ENCODE measurements around the gene MEIOB.
A peak's percentile ranks its signal among the peaks of the same experiment; 100 is the strongest.

The MEIOB gene

DNA sequence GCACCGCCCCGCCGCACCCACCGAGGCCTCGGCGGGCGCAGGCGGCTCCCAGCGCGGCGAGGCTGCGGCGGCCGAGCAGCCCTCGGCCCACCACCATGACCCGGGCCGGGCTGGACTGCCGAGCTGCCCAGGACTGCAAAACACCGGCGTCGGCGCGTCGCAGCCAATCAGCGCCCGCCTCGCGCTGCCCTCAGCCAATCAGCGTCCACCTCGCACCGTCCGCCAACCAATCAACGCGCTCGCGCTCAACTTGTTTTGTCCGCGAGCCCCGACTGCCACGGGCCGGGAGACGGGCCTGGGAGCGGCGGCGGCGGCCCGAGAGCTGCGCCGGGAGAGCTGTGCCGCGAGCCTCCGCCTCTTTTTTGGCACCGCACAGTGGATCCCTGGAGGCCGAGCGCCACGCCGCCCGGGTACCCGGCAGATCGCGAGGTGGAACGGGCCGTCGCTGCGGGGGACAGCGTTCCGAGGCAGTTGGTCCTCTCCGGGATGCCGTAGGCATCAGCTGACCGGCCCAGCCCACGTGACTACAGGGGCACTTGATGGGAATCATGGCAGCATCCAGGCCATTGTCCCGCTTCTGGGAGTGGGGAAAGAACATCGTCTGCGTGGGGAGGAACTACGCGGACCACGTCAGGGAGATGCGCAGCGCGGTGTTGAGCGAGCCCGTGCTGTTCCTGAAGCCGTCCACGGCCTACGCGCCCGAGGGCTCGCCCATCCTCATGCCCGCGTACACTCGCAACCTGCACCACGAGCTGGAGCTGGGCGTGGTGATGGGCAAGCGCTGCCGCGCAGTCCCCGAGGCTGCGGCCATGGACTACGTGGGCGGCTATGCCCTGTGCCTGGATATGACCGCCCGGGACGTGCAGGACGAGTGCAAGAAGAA lies 45.0 kb downstream of the MEIOB start, which contains the start of the genes FAHD1 and HAGH:
Gene FAHD1 (plus strand): TSS at position 516 of the 883 bp plus-strand sequence. CDS start 33 bp downstream, at position 549.
Gene HAGH (minus strand): TSS at position 135 of the 883 bp plus-strand sequence. CDS start 38 bp downstream, at position 97.
- peak; percentile 96 for DNase-seq

GRCh38 chr16:1825864-1826690 lies 45.9 kb downstream of the MEIOB start:
- peak; percentile 88 for DNase-seq

GRCh38 chr16:1825381-1825863 lies 46.5 kb downstream of the MEIOB start:
- DNase-seq: no peak

DNA sequence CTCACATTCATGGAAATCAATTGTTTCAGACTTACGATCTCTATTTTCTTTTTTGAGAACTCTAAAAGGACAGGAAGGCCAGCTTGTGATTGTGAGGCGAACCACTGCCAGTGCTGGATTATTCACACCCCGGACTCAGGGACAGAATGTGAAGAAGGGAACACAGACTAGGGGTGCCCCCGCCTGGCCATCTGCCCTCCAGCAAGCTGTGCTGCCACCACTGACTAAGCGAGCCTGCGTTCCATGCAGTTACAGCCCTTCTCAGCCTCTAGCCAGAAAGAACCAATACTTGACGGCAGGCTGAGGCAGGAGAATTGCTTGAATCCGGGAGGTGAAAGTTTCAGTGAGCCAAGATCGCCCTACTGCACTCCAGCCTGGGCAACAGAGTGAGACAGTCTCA lies 48.1 kb downstream of the MEIOB start:
- peak; percentile 63 for DNase-seq

GRCh38 chr16:1822801-1823200 lies 49.2 kb downstream of the MEIOB start:
- no peak for DNase-seq

DNA sequence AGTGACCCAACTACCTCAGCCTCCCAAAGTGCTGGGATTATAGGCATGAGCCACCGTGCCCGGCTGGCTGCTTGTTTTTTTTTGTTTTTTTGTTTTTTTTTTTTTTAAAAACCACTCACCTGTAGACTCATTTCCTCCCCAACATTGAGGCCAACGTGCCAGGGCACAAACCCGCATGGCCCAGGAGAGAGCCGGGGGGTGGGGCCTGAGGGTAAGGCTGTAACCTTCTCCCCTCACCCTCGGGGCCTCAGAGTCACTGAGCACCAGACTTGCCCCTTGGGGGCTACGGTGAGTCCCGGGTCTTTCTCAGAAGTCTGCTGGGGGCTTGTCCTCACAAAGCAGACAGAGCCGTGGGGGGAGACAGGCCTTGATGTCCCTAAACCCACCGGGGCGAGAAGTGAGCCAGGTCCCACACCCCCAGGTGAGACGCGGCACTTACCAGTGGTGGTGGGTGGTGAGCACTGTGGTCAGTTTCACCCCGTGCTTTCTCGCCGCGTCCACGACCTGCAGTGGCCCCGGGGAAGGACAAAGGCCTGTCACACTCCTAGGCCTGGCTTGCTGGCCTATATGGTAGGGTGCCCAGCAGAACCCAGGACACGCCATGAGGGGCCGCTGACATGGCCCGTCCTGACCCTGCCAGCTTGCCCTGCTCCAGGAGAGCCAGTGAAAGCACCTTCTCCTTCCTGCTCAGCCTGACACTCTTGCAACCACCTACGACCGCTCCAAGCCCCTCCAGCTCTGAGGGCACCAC lies 49.9 kb downstream of the MEIOB start:
- no peak for DNase-seq

GRCh38 chr16:1820946-1821290 lies 51.0 kb downstream of the MEIOB start:
- DNase-seq: no peak

DNA sequence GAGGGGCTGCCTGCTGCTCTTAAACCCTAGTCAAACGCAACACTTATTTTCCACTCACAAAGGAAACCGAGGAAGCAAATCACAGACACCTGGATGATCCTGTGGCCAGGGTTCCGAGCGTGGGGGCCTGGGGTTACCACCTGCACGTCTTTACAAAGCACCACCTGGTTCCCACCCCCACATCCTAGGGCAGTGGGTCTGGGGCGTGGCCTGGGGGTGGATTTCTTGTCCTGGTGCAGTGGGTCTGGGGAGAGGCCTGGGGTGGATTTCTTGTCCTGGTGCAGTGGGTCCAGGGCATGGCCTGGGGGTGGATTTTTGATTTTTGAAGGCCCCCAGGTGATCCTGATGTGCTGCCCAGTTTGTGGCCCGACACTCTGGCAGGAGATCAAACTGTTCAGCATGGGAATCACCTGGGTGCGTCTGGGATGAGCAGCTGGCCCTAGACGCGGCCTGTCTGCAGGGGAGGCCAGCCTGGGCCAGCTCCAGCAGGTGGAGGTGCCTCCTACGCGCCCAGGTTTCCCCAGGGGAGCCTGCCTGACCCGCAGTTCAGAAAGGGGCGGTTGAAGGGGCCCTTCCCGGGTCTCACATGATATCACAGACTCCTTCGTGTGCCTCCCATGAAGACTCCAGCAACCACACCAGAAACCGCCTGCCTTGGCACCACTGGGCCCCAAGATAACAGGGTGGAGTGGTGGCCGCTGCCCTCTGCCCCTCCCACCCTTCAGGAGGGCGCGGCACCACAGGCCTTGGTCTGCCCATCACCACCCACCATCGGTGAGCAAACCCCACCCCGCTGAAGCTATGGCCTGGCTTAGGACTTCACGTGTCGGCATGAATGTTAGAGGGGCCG lies 51.6 kb downstream of the MEIOB start:
- no peak for DNase-seq

DNA sequence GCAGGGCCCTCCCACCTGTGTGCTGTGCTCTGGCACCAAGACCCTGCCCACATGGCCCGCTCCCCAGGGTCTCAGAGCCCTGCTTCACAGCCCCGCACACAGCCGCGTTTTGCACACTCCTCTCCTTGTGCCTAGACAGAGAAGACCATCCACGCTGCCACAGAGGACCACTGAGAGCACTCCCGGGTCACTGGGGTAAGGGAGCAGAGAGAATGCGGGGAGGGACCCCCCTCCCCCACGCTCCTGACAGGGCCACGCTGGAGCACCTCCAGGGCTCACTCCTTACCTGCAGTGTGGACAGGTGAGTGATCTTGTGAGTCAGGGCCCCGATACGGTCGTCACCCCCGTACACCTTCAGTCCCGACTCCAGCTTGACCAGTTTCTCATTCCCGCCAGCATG lies 52.4 kb downstream of the MEIOB start:
- DNase-seq: no peak

DNA sequence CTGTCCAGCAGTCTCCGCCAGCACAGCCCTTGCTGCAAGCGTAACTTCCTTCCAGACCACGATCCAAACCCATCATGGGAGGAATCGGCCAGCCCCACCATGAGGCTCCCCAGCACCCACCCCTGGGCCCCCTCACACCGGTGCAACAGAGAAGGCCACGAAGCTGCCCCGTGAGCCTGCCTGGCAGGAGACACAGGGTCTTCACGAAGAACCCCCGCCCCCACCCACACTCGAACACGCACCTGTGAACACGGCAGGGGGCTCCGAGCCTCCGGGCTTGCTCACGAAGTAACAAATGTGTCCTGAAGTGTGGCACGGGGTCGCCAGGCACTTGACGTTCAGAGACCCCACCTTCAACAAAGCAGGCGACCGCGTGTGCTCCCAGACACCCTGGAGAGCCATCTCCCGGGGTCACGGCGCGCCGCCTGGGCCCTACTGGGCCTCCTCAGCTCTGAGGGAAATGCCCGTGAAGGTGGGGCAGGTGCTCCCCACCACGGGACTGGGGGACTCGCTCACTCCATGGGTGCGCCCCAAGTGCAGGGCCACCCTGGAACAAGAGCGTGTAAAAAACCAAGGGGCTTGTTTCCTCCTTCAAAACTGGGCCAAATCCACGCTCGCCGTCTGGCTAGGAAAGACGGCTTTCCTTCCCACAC lies 53.0 kb downstream of the MEIOB start:
- DNase-seq: no peak

GRCh38 chr16:1818204-1818872 lies 53.6 kb downstream of the MEIOB start:
- no peak for DNase-seq

DNA sequence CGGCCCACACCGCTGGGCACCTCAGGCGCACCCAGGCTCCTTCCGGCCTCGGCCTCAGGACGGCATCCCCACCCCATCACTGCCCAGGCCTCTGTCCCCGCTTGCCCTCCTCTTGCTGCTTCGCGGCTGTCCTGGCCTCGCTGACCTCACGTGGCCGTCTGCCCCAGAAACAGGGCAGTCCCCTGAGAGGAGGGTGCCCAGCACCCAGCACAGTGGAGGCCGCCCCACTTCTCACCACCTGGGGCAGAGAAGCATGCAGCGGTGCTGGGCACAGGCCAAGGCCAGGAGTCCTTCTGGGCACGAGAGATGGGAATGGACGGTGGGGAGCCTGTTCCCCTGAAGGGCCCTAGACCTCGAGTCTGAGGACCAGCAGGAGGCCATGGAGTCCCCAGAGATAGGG lies 54.2 kb downstream of the MEIOB start:
- DNase-seq: no peak

DNA sequence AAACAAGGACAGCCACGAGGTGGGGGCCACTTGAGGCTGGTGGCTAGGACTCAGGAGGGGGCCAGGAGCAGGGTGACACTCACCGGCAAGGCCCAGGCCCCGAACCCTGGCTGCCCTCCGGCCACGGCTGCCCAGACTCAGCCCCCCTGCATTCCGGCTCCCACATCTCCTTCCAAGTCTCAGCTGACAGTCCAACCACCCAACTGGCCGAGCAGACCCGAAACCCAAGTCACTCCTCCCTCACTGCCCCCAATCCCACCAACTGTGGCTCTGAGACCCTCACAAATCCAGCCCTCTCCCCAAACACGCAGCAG lies 54.7 kb downstream of the MEIOB start:
- no peak for DNase-seq

- DNase-seq: no peak
These were observed 55.3 kb downstream of the MEIOB start for GRCh38 chr16:1816396-1817275.

GRCh38 chr16:1815461-1815860 lies 56.5 kb downstream of the MEIOB start:
- no peak for DNase-seq

- peak; percentile 35 for DNase-seq
These were observed 59.2 kb downstream of the MEIOB start for GRCh38 chr16:1812732-1813163.

- DNase-seq: no peak
These were observed 61.4 kb downstream of the MEIOB start for GRCh38 chr16:1810536-1810935.

DNA sequence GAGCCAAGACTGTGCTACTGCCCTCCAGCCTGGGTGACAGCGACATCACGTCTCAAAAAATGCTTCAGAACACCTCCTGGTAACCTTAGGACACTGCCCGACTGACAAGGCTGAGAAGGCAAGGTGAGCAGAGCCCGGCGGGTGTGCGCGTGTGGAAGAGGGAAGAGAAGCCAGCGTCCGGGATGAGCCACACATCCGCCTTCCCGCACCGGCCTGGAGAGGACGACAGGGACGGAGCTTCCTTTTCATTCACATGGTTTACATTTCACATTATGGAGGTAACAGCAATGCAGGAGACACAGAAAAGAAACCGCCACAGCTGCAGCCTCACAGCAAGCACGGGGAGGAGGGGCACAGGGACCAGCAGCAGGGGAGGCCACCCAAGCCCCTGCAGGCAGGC lies 61.9 kb downstream of the MEIOB start:
- no peak for DNase-seq

DNA sequence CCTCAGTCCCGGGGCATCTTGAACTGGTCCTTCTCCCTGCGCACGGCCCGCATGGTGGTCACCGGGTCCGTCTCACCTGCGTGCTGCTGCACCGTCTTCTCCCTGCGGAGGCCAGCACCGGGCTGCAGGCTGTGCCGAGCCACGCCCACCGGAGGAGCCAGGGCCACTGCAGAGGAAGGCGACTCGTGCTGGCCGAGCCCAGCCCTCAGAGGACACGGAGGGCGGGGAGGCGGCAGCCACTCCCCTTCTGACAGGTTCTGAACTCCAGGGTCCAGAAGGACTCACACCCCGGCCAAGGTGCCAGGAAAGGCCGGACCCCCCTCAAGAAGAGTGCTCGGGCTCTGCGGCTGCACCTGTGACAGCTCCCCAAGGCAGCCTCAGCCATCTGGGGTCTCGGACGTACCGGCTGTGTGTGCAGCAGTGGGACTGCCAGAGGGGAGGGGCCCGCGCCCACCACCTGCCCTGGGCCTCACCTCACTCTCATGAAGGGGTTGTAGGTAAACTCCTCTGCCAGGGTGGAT lies 62.6 kb downstream of the MEIOB start:
- no peak for DNase-seq

DNA sequence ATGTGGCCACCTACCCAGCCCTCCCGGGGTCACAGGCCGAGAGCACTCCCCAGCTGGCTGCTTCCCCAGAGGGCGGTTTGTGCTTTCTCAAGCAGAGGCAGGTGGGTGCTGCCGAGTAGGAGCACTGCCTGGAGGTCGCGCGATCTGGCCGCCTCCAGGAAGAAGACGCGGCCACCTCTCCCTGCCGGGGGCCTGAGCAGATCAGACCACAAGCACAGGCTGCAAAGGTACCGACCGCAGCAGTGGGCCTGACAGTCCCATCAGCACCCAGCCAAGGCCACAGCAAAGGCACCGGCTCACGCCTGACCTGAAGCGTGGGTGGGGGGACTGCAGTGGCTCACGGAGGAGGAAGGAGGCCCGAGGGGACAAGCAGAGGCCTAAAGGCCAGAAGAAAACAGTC lies 63.3 kb downstream of the MEIOB start:
- DNase-seq: no peak
